Fibroblast of gingiva (primary cell): Measurements from ENCODE around the gene THAP2.

ENCODE experiments used
- DNase-seq: peaks from one replicate; pipeline ENCODE4 v3.0.0-alpha.2; 2011; ENCODE audit warnings: low read depth

The THAP2 gene

DNA sequence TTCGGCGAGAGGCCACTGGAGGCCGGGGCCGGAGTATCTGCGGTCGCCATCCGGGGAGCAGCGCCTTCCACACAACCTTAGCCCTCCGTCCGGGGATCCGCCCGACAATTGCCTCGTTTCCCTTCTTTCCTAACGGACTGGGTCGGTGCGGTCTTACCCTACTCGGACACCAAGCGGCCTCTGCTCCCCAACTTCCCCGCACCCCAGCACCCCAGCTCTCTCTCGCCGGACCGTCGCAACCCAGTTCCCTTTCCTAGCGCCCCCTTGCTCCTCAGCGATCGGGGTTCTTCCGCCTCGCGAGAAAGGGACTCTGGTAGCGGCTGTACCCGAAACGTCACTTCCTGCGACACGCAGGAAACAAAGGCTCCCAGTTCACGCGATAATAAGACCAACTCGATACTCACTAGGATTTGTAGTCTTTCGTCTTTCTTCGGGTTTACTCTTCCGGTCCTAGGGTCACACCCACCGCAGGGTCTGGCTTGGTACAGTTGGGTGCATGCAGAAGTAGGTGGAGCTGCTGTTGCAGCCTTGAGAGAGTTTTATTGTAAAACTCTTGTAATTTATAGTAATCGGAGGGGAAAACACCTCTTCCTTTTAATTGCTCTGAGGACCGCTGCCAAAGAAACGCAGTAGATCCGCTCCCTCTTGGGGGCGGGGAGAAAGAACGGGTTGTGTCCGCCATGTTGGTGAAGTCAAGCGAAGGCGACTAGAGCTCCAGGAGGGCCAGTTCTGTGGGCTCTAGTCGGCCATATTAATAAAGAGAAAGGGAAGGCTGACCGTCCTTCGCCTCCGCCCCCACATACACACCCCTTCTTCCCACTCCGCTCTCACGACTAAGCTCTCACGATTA is at the start of gene THAP2, which contains the start of gene ZFC3H1:
TSS of gene THAP2 (plus strand) at position 741 of the 850 bp plus-strand sequence. CDS start 209 bp downstream, outside the sequence.
TSS of gene ZFC3H1 (minus strand) at position 288 of the 850 bp plus-strand sequence. CDS start at position 50, 238 bp downstream.
- peak; percentile 99 for DNase-seq

DNA sequence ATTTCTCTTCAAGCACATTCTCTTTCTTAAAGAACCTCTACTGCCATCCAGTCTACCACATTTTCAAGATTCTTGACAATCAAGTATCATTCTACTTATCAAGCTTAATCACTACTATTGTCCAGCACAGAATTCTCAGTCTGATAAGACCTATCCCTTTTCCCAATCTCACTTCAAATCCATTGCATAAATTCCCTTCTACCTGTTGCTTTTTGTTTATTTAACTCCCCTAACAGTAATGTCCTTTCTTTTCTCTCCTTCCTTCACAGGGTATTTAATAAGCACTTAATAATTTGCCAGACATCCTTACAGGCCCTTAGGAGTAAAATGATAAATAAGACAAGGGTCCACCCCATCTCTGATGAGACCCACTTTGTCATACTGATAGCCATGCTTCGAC is 42.2 kb upstream of the THAP2 start:
- no peak for DNase-seq

DNA sequence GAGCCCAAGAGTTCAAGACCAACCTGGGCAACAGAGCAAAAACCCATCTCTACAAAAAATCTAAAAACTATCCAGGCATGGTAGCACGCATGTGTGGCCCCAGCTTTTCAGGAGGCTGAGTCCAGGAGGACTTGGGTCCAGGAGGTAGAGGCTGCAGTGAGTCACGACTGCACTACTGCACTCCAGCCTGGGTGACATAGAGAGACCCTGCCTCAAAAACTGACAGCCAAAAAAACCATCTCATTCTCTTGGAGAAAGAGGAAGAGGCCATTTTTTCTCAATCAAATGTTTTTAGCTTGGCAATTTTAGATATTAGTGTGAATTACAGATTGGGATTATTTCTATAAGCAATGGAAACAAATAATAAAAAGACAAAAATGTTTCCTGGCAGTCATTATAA is 38.6 kb upstream of the THAP2 start:
- no peak for DNase-seq

DNA sequence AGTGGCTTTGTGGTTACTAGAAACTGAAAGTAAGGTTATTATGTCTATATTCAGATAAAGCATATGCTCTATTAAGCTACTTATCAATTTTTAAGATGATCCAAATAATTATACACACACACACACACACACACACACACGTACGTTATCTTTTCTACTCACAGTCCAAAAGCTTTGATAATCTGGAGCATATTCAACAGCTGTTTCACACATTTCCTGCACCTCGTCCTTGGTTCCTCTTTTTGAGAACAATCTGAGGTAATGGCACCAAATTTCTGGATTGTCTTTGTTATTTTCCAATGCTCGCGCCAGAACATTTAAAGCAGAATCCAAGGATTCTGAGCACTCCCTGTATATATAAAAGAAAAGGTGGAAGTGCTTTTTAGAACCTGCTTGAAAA is 38.0 kb upstream of the THAP2 start:
- DNase-seq: no peak

DNA sequence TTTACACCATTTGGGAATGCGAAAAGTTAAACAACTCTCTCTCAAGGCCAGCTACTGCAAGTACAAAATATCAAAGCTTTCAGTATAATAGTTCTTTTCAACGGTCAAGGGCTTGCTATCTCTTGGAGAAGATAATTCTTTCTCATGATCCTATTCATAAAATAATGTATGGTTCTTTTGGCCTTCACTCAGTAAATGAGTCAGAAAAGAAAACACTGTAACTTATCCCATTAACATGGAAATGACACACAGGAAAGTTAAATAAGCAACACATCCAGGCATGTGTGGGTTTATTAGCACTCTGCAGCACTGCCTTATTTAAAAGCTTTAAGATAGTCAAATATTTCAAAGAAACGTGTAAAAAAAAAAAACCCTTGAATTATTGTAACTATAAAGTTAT is 37.3 kb upstream of the THAP2 start:
- no peak for DNase-seq

DNA sequence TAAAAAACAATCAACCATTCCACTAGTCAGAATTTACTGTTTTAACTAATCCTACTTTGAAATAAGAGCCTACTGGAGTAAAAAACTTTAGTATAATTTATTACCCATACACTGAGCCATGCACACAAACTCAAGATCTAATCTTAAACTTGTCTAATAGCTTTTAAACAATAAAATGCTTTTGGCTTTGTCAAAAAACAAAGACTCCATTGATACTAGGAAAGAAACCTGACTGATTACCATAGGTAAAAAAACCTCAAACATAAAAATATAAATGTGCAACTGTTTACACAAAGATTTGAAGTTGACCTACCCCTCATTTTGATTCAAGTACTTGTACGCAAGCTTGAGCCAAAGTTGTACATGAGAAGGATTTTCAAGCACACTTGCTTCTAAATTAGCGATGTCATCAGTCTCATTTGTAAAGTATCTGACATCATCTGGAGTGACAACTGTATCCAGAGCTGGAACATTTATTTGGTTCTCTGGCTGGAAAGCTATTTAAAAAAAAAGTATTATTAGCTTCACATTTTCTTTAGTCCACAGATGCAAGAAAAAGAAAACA is 36.6 kb upstream of the THAP2 start:
- DNase-seq: no peak

DNA sequence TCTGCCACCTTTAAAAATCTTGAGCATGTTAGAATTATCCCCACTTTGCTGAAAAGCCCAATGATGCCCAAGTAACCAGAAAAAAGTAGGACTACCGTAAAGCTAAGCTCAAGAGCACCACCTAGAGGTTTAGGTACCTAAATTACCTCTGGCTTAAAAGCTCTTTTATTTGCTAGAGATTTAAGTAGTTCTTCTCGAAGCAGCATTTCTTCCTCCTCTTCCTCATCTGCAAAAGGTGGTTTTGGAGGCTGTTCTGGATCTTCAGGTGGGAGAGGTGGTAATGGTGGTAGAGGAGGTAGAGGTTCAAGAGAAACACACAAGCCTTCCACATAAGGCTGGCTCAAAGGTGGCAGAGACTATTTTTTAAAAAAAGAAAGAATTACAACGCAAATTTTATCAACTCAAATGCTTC is 27.4 kb upstream of the THAP2 start:
- DNase-seq: peak; percentile 66

DNA sequence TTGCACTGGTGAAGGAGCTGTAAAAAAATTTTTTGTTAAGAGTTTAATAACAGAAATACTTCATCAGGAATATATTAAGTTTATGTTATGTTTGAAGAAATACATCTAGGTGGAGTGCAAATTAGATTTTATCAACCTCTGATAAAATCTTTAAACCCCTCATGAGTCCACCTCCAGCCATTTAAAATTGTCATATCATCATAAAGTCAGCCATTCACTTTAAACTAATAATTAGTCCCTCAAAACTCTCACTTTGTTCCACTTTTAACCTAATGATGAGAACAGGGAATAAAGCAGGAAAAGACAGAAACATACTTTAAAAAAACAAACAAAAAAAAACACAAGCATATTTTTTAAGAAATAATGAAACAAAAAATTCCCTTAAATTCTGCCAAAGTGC is 25.6 kb upstream of the THAP2 start:
- DNase-seq: no peak

DNA sequence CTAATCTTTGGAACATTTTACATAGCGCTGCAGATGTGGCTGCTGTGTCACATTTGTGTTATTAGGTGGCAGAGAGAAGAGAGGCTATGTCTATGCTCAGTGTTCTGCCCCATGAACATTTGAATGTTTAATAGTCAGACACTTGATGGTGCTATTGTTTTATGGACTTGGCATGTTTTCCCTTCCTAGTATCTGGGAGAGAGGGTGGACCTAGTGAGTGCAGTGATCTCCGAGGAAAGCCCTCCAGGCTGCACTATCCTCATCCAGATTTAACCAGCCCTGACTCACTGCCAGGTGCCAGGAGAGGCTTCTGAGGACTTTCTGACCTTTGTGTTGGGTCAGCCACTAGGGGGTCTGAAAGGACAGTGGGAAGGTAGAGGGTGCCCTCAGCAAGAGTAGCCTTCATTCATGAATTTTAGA is 24.8 kb upstream of the THAP2 start:
- no peak for DNase-seq

DNA sequence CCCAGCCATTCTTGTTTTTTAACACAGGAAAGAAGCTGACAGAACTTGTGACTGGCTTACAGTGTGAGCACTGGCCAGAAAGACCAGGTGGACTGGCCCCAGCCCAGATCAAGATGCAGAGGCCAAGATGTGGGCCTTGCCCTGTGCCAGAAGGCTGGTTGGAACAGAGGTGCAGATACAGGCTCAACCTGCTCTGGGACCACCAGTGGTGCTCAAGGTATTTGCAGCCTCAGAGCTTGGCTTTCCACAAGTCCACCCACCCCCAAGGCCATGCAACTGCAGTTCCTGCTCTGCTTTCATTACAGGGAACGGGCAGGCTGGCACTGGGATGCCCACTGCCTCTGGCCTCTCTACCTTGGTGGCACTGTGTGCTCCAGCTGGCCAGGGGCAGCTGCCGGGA is 23.8 kb upstream of the THAP2 start:
- no peak for DNase-seq

DNA sequence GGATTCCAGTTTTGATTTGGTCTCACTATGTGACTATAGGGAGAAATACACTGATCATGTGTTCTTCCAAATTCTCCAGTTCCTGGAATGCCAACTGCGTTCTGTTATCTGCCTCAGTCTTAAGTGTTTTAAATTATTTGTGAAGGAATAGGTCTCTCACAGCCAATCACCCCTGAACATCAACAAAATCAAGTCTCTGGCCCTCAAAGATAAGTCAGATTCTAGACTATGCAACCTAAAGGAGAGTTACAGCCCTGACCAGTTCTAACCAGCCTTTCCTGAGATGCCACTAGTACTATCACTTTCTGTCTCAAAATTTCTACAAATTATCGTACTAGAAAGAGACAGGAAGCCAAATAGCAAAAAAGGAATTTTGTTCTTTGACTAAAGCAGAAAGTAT is 22.7 kb upstream of the THAP2 start:
- no peak for DNase-seq

DNA sequence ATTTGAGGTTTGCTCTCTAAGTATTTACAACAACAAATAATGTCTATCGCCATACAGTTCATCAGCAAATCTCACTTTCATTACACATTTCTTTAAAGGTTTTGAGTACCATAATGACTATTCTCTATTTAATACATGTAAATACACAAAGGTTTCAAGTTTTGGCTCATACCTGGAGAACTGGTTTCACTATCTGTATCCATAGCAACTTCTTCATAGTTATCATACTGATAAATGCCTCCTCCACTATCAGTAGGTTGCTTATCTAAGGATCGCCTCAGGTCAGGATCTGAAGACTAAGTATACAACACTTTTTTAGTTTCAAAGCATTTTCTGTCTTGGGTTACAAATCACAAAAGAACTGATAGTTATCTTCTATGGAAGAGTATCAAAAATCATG is 21.8 kb upstream of the THAP2 start:
- DNase-seq: no peak

DNA sequence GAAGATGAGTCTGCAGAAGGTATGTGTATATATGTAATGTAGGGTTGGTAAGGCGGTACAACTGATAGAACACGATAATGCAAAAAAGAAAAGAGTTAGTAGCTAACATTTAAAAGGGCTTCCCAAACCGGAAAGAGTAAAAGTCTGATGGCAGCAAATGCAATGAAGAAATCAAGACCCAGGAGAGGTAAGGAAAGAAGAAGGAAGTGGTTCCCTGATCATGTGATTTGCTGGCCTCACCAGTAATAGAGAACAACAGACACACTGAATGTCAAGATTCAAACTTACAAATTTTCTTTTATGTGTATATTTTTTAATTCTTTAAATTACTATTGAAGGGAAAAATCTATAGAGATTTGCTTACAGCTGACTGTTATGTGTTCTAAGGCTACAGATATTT is 18.8 kb upstream of the THAP2 start:
- DNase-seq: no peak

DNA sequence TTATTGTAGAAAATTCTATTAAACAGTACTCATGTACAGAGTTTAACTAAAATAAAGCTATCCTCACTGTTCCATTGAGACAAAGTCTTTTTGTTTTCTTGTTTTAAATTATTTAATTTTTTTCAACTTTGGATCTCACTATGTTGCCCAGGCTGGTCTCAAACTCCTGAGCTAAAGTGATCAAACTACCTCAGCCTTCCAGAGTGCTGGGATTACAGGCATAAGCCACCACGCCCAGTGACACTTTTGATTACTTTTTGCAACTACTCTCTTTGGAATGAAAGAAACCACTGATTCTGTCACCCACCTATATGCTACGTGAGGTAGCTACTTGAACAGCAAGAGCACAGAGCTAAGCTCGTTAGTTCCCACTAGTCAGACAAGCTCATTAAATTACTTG is 17.6 kb upstream of the THAP2 start:
- no peak for DNase-seq

DNA sequence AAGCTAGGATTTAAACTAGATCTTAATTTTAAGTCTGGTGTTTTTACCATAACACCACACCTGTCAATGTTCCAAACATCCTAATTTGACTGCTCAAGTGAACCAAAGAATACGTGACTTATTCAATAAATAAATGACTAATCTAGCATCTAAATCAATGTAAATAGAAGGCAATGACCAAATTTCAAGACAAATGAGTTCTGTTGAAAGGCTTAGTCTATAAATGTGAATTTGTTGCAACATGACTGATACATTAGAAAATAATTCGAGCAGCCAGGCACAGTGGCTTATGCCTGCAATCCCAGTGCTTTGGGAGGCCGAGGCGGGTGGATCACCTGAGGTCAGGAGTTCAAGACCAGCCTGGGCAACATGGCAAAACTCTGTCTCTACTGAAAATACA is 15.6 kb upstream of the THAP2 start:
- DNase-seq: no peak

DNA sequence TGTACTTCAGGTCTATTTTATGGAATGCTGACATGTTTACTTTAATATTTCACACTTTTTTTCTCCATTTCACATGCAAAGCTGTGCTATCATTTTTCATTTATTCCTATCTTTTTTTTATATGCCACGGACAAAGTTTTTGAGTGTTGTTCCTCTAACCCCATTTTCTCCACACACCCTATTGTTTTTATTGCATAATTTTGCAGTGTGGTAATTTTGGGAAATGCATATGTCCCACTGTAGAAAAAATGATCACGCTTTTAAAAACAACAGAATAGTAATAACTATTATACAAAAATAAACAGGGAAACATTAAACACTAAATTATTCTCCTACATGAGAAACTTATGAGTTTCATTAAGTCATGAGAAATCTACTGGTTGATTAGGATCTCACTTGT is 14.7 kb upstream of the THAP2 start:
- DNase-seq: no peak

DNA sequence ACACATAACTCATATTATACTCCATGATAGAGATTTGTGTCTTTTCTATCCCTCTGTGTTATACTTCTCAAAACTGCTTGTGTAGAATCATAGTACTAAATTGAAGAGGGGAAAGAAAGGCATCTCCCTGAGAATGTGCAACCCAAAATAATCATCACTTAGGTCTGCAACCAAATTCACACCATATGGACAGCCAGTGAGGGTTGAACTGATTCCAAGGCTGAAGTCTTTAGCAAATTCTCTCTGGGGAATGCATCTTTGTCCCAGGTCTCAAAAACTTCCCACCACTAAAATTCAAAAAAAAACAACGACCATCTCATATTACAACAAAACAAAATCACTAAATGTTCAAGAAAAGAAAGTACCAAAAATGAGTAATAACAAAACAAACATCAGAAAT is 11.4 kb upstream of the THAP2 start:
- peak; percentile 76 for DNase-seq

DNA sequence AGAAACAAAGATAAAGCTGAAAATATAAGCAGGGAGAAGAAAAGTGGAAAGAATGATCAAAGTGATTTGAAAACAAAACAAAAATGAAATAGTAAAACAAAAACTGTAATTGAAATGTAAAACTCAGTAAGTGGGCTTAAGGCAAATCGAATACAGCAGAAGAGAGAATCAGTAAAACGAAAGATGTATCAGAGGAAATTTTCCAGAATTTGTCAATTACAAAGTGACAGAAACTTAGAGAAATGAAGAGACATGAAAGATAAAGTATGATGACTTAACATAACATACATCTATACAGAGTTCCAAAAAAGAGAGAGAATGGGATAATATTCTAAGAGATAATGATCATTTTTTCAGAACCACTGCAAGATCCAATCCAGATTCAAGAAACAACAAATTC is 11.0 kb upstream of the THAP2 start:
- DNase-seq: no peak

DNA sequence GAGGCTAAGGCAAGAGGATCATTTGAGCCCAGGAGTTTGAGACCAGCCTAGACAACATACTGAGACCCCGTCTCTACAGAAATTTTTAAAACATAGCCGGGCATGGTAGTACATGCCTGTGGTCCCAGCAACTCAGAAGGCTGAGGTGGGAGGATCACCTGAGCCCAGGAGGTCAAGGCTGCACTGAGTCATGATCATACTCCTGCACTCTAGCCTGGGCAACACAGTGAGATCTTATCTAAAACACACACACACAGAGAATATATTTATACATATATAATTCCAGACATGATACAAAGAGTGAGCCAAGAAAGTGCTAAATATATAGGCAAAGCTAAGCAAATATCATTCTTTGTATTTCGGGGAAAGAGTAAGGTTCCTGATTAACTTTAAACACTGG is 9.9 kb upstream of the THAP2 start:
- no peak for DNase-seq

DNA sequence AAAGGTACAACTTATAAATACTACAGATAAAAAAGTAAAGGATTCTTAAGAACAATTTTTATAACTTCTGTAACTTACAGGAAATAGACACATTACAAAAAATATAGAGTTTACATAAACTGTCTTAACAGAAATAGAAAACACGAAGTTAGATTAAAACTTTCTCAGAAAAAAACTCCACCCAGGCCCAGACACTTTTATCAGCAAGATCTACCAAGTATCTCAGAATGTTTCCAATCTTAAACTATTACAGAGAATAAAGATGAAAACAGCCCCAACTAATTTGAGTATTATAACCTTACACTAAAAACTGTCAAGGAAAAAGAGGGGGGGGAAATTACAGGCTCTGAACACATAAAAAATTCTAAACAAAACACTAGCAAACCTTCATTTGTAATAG is 8.6 kb upstream of the THAP2 start:
- DNase-seq: no peak

DNA sequence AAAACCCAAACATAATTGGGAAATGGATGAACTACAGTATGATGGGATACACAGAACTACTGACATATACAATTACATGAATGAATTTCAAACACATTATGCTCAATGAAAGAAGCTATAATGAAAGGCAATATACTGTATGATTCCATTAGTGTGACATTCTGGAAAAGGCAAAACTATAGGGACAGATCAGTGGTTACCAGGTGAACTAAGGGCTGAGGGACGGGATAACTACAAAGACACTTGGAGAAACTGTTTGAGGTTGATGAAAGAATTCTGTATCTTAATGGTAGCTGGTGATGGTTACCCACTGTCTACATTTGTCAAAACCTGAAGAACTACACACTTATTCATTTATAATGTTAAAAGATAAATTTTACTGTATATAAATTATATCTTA is 8.2 kb upstream of the THAP2 start:
- no peak for DNase-seq

DNA sequence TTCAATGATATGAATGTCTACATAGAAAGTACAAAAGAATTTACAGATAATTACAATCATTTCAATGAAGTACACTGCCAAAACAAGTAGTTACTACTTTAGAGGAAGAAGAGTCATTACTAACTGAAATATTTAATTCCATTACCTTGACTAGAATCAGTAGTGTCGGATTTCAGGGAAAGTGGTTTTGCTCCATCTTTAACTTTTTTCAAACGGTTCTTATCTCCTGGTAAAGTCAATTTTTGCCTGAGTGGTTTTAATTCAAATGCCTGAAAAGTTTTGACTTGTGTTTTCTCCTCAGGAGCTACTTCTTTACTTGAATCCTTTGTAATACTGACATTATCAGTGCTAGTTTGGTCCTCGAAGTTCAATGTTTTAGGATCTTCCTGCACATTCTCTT is 7.4 kb upstream of the THAP2 start:
- no peak for DNase-seq

DNA sequence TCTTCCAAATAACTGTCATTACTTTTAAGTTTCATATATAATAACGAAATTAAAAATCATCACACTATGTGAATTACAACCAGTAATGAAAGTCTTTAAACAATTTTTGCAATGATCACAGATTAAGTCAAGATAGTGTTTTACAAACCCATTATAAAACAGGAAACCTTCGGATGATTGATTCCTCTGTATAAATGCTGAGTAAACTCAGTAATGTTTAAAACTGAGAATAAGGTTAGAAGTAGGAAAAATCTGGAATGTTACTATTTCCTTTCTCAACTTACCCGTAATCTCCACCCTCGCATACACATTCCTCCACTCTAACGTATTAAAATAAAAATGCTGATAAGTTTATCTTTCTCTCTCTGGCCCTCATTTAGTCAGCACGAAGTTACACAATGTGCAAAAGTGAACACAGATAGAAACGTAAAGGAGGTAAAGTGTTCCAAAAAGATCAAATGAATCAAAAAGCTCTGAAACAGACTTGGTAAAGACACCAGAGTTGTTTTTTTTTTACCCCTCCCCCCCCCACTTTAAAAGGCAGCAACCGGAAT is 2.0 kb upstream of the THAP2 start:
- peak; percentile 16 for DNase-seq
